GM21825 (cell line): ENCODE results near the gene ONECUT1.

Experiments used
- ATAC-seq: cut with Tn5 transposase; IDR thresholded peaks from one replicate; pipeline ENCODE4 v1.9.1; 2021; ENCODE audit warnings: mild to moderate bottlenecking, moderate library complexity; ENCODE audit not compliant: unreplicated experiment

Gene ONECUT1

GRCh38 chr15:52783929-52784798 is 6.0 kb downstream of the ONECUT1 start:
- ATAC-seq: no peak

GRCh38 chr15:52783191-52783829 is 6.8 kb downstream of the ONECUT1 start:
- ATAC-seq: no peak

GRCh38 chr15:52782514-52782913 is 7.6 kb downstream of the ONECUT1 start:
- ATAC-seq: no peak

- ATAC-seq: peak; percentile 68
These were observed 9.8 kb downstream of the ONECUT1 start for GRCh38 chr15:52780172-52780980.

GRCh38 chr15:52778457-52778856 is 11.7 kb downstream of the ONECUT1 start:
- no peak for ATAC-seq

- ATAC-seq: no peak
These were observed 17.4 kb downstream of the ONECUT1 start for GRCh38 chr15:52772766-52773165.

- no peak for ATAC-seq
These were observed 24.4 kb downstream of the ONECUT1 start for GRCh38 chr15:52765785-52766184.

- no peak for ATAC-seq
These were observed 25.4 kb downstream of the ONECUT1 start for GRCh38 chr15:52764731-52765130.

- no peak for ATAC-seq
These were observed 27.5 kb downstream of the ONECUT1 start for GRCh38 chr15:52762621-52763020.

- ATAC-seq: no peak
These were observed 29.6 kb downstream of the ONECUT1 start for GRCh38 chr15:52760562-52760961.

GRCh38 chr15:52759969-52760368 is 30.2 kb downstream of the ONECUT1 start:
- ATAC-seq: no peak

GRCh38 chr15:52757496-52757895 is 32.6 kb downstream of the ONECUT1 start:
- ATAC-seq: no peak

GRCh38 chr15:52751522-52751921 is 38.6 kb downstream of the ONECUT1 start:
- ATAC-seq: no peak

- ATAC-seq: peak; percentile 54
These were observed 40.9 kb downstream of the ONECUT1 start for GRCh38 chr15:52749258-52749657.

GRCh38 chr15:52746162-52746757 is 43.9 kb downstream of the ONECUT1 start:
- ATAC-seq: no peak

GRCh38 chr15:52745326-52746161 is 44.6 kb downstream of the ONECUT1 start:
- no peak for ATAC-seq

GRCh38 chr15:52738311-52738710 is 51.8 kb downstream of the ONECUT1 start:
- no peak for ATAC-seq

GRCh38 chr15:52737720-52738119 is 52.4 kb downstream of the ONECUT1 start:
- ATAC-seq: no peak

GRCh38 chr15:52735231-52736089 is 54.7 kb downstream of the ONECUT1 start:
- ATAC-seq: peak; percentile 86
